ENCODE measurements around the gene GLB1L2. TPM values are rescaled to one million over a fixed set of nuclear protein-coding genes. Genes with fewer than 3 reads are reported as not detected.

GLB1L2 gene
- total RNA-seq, 2 donors from 2014 or later, result 45.6 to 60.0 TPM

GRCh38 chr11:134365011-134365925, 33.5 kb downstream of the GLB1L2 start:
- Histone ChIP-seq H3K9me3 (no peaks in the 10 kb centered on the region), H3K27me3 (replicated peaks; ENCODE audit: insufficient read depth) (no peaks in the 10 kb centered on the region), H3K4me1 (replicated peaks) (no peaks in the 10 kb centered on the region), H3K27ac (no peak overlapping the region), H3K36me3 (no peaks in the 10 kb centered on the region), H3K4me3 (no peak overlapping the region)
- WGBS, result 72% methylated on average over 22 of the region's 22 CpGs
- TF ChIP-seq, protein P1, sequence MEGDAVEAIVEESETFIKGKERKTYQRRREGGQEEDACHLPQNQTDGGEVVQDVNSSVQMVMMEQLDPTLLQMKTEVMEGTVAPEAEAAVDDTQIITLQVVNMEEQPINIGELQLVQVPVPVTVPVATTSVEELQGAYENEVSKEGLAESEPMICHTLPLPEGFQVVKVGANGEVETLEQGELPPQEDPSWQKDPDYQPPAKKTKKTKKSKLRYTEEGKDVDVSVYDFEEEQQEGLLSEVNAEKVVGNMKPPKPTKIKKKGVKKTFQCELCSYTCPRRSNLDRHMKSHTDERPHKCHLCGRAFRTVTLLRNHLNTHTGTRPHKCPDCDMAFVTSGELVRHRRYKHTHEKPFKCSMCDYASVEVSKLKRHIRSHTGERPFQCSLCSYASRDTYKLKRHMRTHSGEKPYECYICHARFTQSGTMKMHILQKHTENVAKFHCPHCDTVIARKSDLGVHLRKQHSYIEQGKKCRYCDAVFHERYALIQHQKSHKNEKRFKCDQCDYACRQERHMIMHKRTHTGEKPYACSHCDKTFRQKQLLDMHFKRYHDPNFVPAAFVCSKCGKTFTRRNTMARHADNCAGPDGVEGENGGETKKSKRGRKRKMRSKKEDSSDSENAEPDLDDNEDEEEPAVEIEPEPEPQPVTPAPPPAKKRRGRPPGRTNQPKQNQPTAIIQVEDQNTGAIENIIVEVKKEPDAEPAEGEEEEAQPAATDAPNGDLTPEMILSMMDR (IDR thresholded peaks at IDR 0.05), result no peak
- TF ChIP-seq POLR2AphosphoS5 (IDR thresholded peaks at IDR 0.05), result no peak
- TF ChIP-seq POLR2A (IDR thresholded peaks at IDR 0.05), result no peak
- intact Hi-C loops (cut with DNase I), result no loop called here
- DNase-seq (ENCODE audit: low spot score), result no peak

DNA sequence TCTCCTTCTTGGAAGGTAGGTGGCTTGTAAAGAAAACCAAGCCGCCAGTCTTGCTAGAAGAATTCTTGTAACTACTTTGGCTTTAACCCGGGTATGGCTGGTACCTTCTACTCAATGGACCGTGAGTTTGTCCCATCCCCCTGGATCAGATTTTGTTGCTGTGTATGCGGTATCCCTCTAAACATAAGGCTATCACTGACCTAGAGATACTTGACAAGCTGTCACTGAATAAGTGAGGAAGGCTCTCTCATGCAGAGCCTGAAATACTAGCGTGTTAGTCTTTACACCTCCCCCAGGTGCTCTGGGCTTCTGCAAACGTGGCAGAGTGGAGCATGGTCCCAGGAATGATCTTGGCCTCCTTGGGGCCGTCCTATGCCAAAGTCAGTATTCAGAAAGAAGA, 34.5 kb downstream of the GLB1L2 start:
- Histone ChIP-seq H3K27ac (no peak overlapping the region), H3K9me3 (no peaks in the 10 kb centered on the region), H3K4me3 (no peak overlapping the region), H3K27me3 (replicated peaks; ENCODE audit: insufficient read depth) (no peaks in the 10 kb centered on the region), H3K36me3 (no peaks in the 10 kb centered on the region), H3K4me1 (replicated peaks) (no peaks in the 10 kb centered on the region)
- TF ChIP-seq POLR2A (IDR thresholded peaks at IDR 0.05), result no peak
- TF ChIP-seq, protein P1 (IDR thresholded peaks at IDR 0.05), result no peak
- no peak for TF ChIP-seq POLR2AphosphoS5 (IDR thresholded peaks at IDR 0.05)
- 77% methylated on average over 7 of the region's 7 CpGs for WGBS
- DNase-seq (ENCODE audit: low spot score), result no peak
- intact Hi-C loops (cut with DNase I), result no loop called here

DNA sequence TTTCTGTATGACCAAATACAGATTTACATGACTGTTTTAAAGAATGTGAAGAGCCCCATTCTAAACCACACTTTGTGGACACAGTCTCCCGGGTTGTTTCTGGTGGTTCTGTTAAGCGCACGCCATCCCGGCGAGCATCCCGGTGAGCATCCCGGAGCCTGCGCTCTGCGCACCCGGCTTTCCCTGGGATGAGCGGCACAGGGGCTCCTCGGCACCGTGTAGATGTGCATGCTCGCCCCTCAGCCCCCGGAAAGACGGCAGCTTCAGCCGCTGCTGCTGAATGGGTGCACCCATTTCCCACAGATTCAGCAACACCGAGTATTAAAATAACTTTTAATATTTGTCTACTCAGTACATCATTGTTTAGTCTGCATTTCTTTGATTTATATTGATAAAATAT, 36.0 kb downstream of the GLB1L2 start:
- Histone ChIP-seq H3K4me1 (replicated peaks) (no peaks in the 10 kb centered on the region), H3K4me3 (no peak overlapping the region), H3K27ac (no peak overlapping the region), H3K36me3 (no peaks in the 10 kb centered on the region), H3K9me3 (no peaks in the 10 kb centered on the region), H3K27me3 (replicated peaks; ENCODE audit: insufficient read depth) (no peaks in the 10 kb centered on the region)
- intact Hi-C loops (cut with DNase I), result no loop called here
- TF ChIP-seq POLR2AphosphoS5 (IDR thresholded peaks at IDR 0.05) (no peak), POLR2A (IDR thresholded peaks at IDR 0.05) (no peak)
- TF ChIP-seq, protein P1 (IDR thresholded peaks at IDR 0.05), result no peak
- 89% methylated on average over 14 of the region's 18 CpGs for WGBS
- no peak for DNase-seq (ENCODE audit: low spot score)

GRCh38 chr11:134369656-134370525, 38.1 kb downstream of the GLB1L2 start:
- intact Hi-C loops (cut with DNase I), result no loop called here
- no peak for DNase-seq (ENCODE audit: low spot score)
- H3K27ac ChIP-seq, result no peak overlapping the region
- 91% methylated on average over 30 of the region's 30 CpGs for WGBS
- no peaks in the 10 kb centered on the region for H3K9me3 ChIP-seq
- no peaks in the 10 kb centered on the region for H3K27me3 ChIP-seq (replicated peaks; ENCODE audit: insufficient read depth)
- H3K4me3 ChIP-seq, result no peak overlapping the region
- TF ChIP-seq POLR2A (IDR thresholded peaks at IDR 0.05) (no peak), POLR2AphosphoS5 (IDR thresholded peaks at IDR 0.05) (no peak)
- TF ChIP-seq, protein P1 (IDR thresholded peaks at IDR 0.05), result no peak
- H3K4me1 ChIP-seq (replicated peaks), result no peaks in the 10 kb centered on the region
- no peaks in the 10 kb centered on the region for H3K36me3 ChIP-seq

All from prostate gland (tissue), 2 donors.